ENCODE data around the gene COX19.
"Not testable (repeated sequence)": the region's sequence is repeated elsewhere in the genome, so short reads cannot be mapped to it uniquely, and the experiment has no call there.

COX19 gene

GRCh38 chr7:939843-940242 lies 35.5 kb downstream of the COX19 start:
- no peak for DNase-seq

- no peak for DNase-seq
Measured at GRCh38 chr7:938546-939185, 36.7 kb downstream of the COX19 start.

- DNase-seq, result no peak
Measured at GRCh38 chr7:937856-938484, 37.4 kb downstream of the COX19 start.

- DNase-seq, result no peak
Measured at GRCh38 chr7:936386-937054, 38.8 kb downstream of the COX19 start.

GRCh38 chr7:935874-936385 lies 39.4 kb downstream of the COX19 start:
- no peak for DNase-seq

- DNase-seq, result no peak
Measured at GRCh38 chr7:935164-935873, 40.0 kb downstream of the COX19 start.

GRCh38 chr7:934469-935163 lies 40.7 kb downstream of the COX19 start:
- no peak for DNase-seq

GRCh38 chr7:932651-932975 lies 42.7 kb downstream of the COX19 start:
- no peak for DNase-seq

GRCh38 chr7:931871-932650 lies 43.3 kb downstream of the COX19 start:
- no peak for DNase-seq

- DNase-seq, result no peak
Measured at GRCh38 chr7:930975-931758, 44.2 kb downstream of the COX19 start.

GRCh38 chr7:929311-929711 lies 46.0 kb downstream of the COX19 start:
- DNase-seq, result no peak

GRCh38 chr7:927031-927671 lies 48.2 kb downstream of the COX19 start:
- no peak for DNase-seq

GRCh38 chr7:926061-927030 lies 49.0 kb downstream of the COX19 start:
- no peak for DNase-seq

GRCh38 chr7:925601-926000 lies 49.7 kb downstream of the COX19 start:
- DNase-seq, result no peak

GRCh38 chr7:924541-925231 lies 50.7 kb downstream of the COX19 start:
- no peak for DNase-seq

- DNase-seq, result not testable (repeated sequence)
Measured at GRCh38 chr7:924042-924441, 51.3 kb downstream of the COX19 start.

GRCh38 chr7:923108-924041 lies 52.0 kb downstream of the COX19 start:
- no peak for DNase-seq

Data from NCI-H1417 treated with DMSO at 0.1 percent for 48 hours (cell line).